ENCODE measurements around the gene CARS2.

DNA sequence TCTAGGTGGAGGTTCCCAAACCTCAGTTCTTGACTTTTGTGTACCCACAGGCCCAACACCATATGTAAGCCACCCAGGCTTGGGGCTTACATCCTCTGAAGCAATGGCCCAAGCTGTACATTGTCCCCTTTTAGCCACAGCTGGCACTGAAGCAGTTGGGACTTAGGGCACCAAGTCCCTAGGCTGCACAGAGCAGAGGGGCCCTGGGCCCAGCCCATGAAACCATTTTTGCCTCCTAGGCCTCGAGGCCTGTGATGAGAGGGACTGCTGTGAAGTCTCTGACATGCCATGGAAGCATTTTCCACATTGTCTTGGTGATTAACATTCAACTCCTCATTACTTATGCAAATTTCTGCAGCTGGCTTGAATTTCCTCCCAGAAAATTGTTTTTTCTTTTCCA is 37.8 kb upstream of the CARS2 start:
- TF ChIP-seq, protein P1, sequence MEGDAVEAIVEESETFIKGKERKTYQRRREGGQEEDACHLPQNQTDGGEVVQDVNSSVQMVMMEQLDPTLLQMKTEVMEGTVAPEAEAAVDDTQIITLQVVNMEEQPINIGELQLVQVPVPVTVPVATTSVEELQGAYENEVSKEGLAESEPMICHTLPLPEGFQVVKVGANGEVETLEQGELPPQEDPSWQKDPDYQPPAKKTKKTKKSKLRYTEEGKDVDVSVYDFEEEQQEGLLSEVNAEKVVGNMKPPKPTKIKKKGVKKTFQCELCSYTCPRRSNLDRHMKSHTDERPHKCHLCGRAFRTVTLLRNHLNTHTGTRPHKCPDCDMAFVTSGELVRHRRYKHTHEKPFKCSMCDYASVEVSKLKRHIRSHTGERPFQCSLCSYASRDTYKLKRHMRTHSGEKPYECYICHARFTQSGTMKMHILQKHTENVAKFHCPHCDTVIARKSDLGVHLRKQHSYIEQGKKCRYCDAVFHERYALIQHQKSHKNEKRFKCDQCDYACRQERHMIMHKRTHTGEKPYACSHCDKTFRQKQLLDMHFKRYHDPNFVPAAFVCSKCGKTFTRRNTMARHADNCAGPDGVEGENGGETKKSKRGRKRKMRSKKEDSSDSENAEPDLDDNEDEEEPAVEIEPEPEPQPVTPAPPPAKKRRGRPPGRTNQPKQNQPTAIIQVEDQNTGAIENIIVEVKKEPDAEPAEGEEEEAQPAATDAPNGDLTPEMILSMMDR (IDR thresholded peaks at IDR 0.05): no peak
- TF ChIP-seq ZFX (IDR thresholded peaks at IDR 0.05; ENCODE audit: borderline replicate concordance): no peak

Data from 22Rv1 (cell line).